IMR-90 (cell line): ENCODE results near the gene DGKB. TPM values are rescaled to one million over a fixed set of nuclear protein-coding genes. Genes with fewer than 3 reads are reported as not detected.

Experiments
- ATAC-seq: fragments of 200-7000 bp; cut with Tn5 transposase; 2 replicates; pipeline ENCODE4 v1.9.1; 2020; ENCODE audit warnings: low read depth, mild to moderate bottlenecking, moderate library complexity
- BruUV-seq: library from RNA; stranded (reverse); fragments of 400-500 nt; replicated peaks from 2 replicates; lab custom pipeline; 2021; lab: Mats Ljungman, UMichigan
- CTCF ChIA-PET: fragments of 300-600 bp; formaldehyde crosslinking; extraction: SDS; loops from one replicate; lab custom pipeline; 2021; ENCODE audit warnings: antibody characterized with exemption; lab: Yijun Ruan, JAX
- POLR2A ChIA-PET: fragments of 300-600 bp; sonication (Branson Sonifier 250); formaldehyde crosslinking; loops from one replicate; lab custom pipeline; 2022; ENCODE audit warnings: antibody characterized with exemption; ENCODE audit not compliant: unreplicated experiment; lab: Charles Lee
- DNase-seq: peaks from one replicate; pipeline ENCODE4 v3.0.0; 2013
- H2AFZ ChIP-seq: replicated peaks from 2 replicates; pipeline ENCODE3; 2013; ENCODE audit warnings: low read length, mild to moderate bottlenecking; ENCODE audit not compliant: poor library complexity
- H2AK5ac ChIP-seq: 2 replicates; pipeline ENCODE4 v1.6.1; 2013; ENCODE audit warnings: low read depth, low read length, inconsistent platforms
- H2AK9ac ChIP-seq: replicated peaks from 2 replicates; pipeline ENCODE3; 2013; ENCODE audit warnings: mild to moderate bottlenecking, low read depth, low read length, moderate library complexity; ENCODE audit not compliant: poor library complexity
- H2BK120ac ChIP-seq: 2 replicates; pipeline ENCODE4 v1.6.1; 2013; ENCODE audit warnings: low read depth, low read length, inconsistent platforms
- H2BK15ac ChIP-seq: 3 replicates; pipeline ENCODE4 v1.6.1; 2013; ENCODE audit warnings: low read depth, low read length, inconsistent platforms
- H2BK20ac ChIP-seq: 2 replicates; pipeline ENCODE4 v1.6.1; 2013; ENCODE audit warnings: low read depth, mild to moderate bottlenecking, inconsistent platforms, low read length, moderate library complexity
- H2BK5ac ChIP-seq: 2 replicates; pipeline ENCODE4 v1.6.1; 2013; ENCODE audit warnings: mild to moderate bottlenecking, low read depth, low read length, inconsistent platforms; ENCODE audit not compliant: poor library complexity, severe bottlenecking
- H3K14ac ChIP-seq: replicated peaks from 2 replicates; pipeline ENCODE4 v1.6.1; 2013; ENCODE audit warnings: low read depth, low read length, inconsistent platforms
- H3K18ac ChIP-seq: 2 replicates; pipeline ENCODE4 v1.6.1; 2013; ENCODE audit warnings: low read depth, low read length, control low read depth
- H3K23ac ChIP-seq: 2 replicates; pipeline ENCODE4 v1.6.1; 2013; ENCODE audit warnings: low read depth, low read length, inconsistent platforms
- H3K27ac ChIP-seq: 2 replicates; pipeline ENCODE4 v1.5.1; 2013; ENCODE audit warnings: mild to moderate bottlenecking, control low read depth, low read length; ENCODE audit not compliant: insufficient read depth
- H3K27me3 ChIP-seq: 2 replicates; pipeline ENCODE4 v1.6.1; 2013; ENCODE audit warnings: low read length; ENCODE audit not compliant: control insufficient read depth, insufficient read depth
- H3K36me3 ChIP-seq: 2 replicates; pipeline ENCODE4 v1.6.1; 2013; ENCODE audit warnings: low read length, mixed read lengths; ENCODE audit not compliant: control insufficient read depth, insufficient read depth
- H3K4ac ChIP-seq: 2 replicates; pipeline ENCODE4 v1.6.1; 2013; ENCODE audit warnings: low read depth, low read length, inconsistent platforms
- H3K4me1 ChIP-seq: 2 replicates; pipeline ENCODE4 v1.6.1; 2013; ENCODE audit warnings: low read length, mixed read lengths; ENCODE audit not compliant: control insufficient read depth, insufficient read depth
- H3K4me2 ChIP-seq: 2 replicates; pipeline ENCODE4 v1.6.1; 2013; ENCODE audit warnings: low read depth, mild to moderate bottlenecking, control low read depth, low read length, moderate library complexity
- H3K4me3 ChIP-seq: 2 replicates; pipeline ENCODE4 v1.5.1; 2013; ENCODE audit warnings: low read depth, mild to moderate bottlenecking, control low read depth, low read length, moderate library complexity; ENCODE audit not compliant: insufficient read depth
- H3K56ac ChIP-seq: 2 replicates; pipeline ENCODE4 v1.6.1; 2013; ENCODE audit warnings: low read length, inconsistent platforms; ENCODE audit not compliant: insufficient read depth; ENCODE audit errors: extremely low read depth
- H3K79me1 ChIP-seq, 2 experiments: 2 replicates each; pipeline ENCODE4 v1.6.1; 2013; ENCODE audit warnings: low read length in 2 of 2, inconsistent platforms in 1 of 2, low read depth in 1 of 2
- H3K9ac ChIP-seq: 2 replicates; pipeline ENCODE4 v1.6.1; 2013; ENCODE audit warnings: low read depth, low read length, control low read depth
- H3K9me1 ChIP-seq: 2 replicates; pipeline ENCODE4 v1.6.1; 2013; ENCODE audit warnings: low read length, inconsistent platforms; ENCODE audit not compliant: insufficient read depth
- H3K9me3 ChIP-seq: 2 replicates; pipeline ENCODE4 v1.6.1; 2013; ENCODE audit warnings: low read length; ENCODE audit not compliant: control insufficient read depth, insufficient read depth
- H4K20me1 ChIP-seq: 2 replicates; pipeline ENCODE4 v1.6.1; 2013; ENCODE audit warnings: low read length, inconsistent platforms; ENCODE audit not compliant: insufficient read depth
- H4K5ac ChIP-seq: 2 replicates; pipeline ENCODE4 v1.6.1; 2013; ENCODE audit warnings: mild to moderate bottlenecking, low read depth, low read length, control low read depth
- H4K8ac ChIP-seq, 2 experiments: 2 replicates each; pipeline ENCODE4 v1.6.1; 2013; ENCODE audit warnings: low read depth in 2 of 2, low read length in 2 of 2, control low read depth in 1 of 2, inconsistent platforms in 1 of 2
- H4K91ac ChIP-seq: 2 replicates; pipeline ENCODE4 v1.6.1; 2013; ENCODE audit warnings: low read depth, low read length, inconsistent platforms; ENCODE audit not compliant: insufficient read depth
- CEBPB ChIP-seq: IDR thresholded peaks from 2 replicates; pipeline ENCODE4 v1.6.1; 2012; ENCODE audit warnings: low read depth, low read length, improper control_type of control experiment
- CHD1 ChIP-seq: IDR thresholded peaks from 2 replicates; pipeline ENCODE4 v1.6.1; 2012; ENCODE audit warnings: low read depth, low read length, improper control_type of control experiment
- FOS ChIP-seq: fragments of 150-350 bp; IDR thresholded peaks from 2 replicates; pipeline ENCODE4 v1.6.1; 2016; ENCODE audit warnings: low read depth, low read length
- MAZ ChIP-seq: IDR thresholded peaks from 2 replicates; pipeline ENCODE4 v1.6.1; 2012; ENCODE audit warnings: low read depth, mild to moderate bottlenecking, low read length, improper control_type of control experiment, moderate library complexity, borderline replicate concordance
- MXI1 ChIP-seq: IDR thresholded peaks from 2 replicates; pipeline ENCODE4 v1.6.1; 2012; ENCODE audit warnings: low read depth, mild to moderate bottlenecking, low read length, moderate library complexity, borderline replicate concordance
- RAD21 ChIP-seq: IDR thresholded peaks from 2 replicates; pipeline ENCODE4 v1.6.1; 2012; ENCODE audit warnings: low read length, improper control_type of control experiment
- RFX5 ChIP-seq: IDR thresholded peaks from 2 replicates; pipeline ENCODE4 v1.8.0; 2012; ENCODE audit warnings: low read depth, mild to moderate bottlenecking, low read length, moderate library complexity
- WGBS, 2 experiments: methylation state at CpG; one replicate each; pipeline versions ENCODE4 v1.1.5 to v1.1.7; 2013; ENCODE audit warnings: missing lambda C conversion rate in 2 of 2; ENCODE audit not compliant: insufficient read length in 1 of 2; ENCODE audit errors: extremely low coverage in 2 of 2; 5-methylcytosine and 5-hydroxymethylcytosine counted together
- dilution Hi-C: fragments of 300-500 bp; cut with HindIII; formaldehyde crosslinking; loops from one replicate; pipeline ENCODE4 v1.14.3; 2018; ENCODE audit warnings: low sequenced_read_pairs; ENCODE audit not compliant: unreplicated experiment
- in situ Hi-C: fragments of 300-500 bp; cut with MboI; formaldehyde crosslinking; loops from 3 replicates; pipeline ENCODE4 v1.14.3; 2019; ENCODE audit warnings: low sequenced_read_pairs, inconsistent platforms, mixed read lengths
- intact Hi-C: fragments of 100-400 bp; cut with micrococcal nuclease; formaldehyde crosslinking; loops from 2 replicates; pipeline ENCODE4 v1.10.0; 2022
- polyA plus RNA-seq, 3 experiments: library from polyadenylated mRNA; depleted of rRNA; stranded (reverse); fragments of >200 nt; gene quantifications; 2 replicates each; pipeline ENCODE4 v1.2.3, GENCODE V29; 2012; ENCODE audit warnings: low replicate concordance in 1 of 3
- total RNA-seq: library from RNA; depleted of rRNA; stranded (reverse); fragments of >200 nt; gene quantifications from 2 replicates; pipeline ENCODE4 v1.2.3, GENCODE V29; 2012
- TF ChIP-seq, protein P1 (sequence below): fragments of 150-350 bp; IDR thresholded peaks from 2 replicates; pipeline ENCODE4 v1.6.1; 2017; ENCODE audit warnings: mild to moderate bottlenecking, antibody characterized with exemption, low read length, low read depth
- TF ChIP-seq, protein P2 (sequence below): conservative IDR thresholded peaks from 2 replicates; pipeline ENCODE4 v1.5.1; 2012; ENCODE audit warnings: mild to moderate bottlenecking, low read depth, low read length, improper control_type of control experiment

Gene DGKB
- total and polyA plus RNA-seq, 2 of the 4 experiments (the other 2 are of a cell fraction), result not detected

DNA sequence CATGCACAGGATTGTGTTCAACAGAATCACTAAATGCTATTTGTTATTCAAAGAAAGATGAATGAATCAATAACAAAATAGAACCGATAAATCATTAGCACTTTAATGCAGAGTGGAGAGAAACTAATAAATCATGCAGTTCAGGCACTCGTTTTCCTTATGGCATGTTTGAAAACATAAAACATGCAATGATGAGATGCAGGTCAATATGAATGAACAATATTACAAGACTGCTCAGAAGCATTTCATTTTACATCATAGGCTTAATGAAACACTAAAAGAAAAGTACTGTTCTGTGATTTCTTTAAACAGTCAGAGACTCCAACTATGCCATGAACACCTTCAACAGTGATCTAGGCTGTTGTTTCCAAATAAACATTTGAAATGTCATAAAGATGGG, 755.0 kb downstream of the DGKB start:
- no CpG with 5 or more reads among the region's 2 CpGs for WGBS, 2 experiments
- H3K4me2 ChIP-seq, result no peak overlapping the region
- no peak for DNase-seq
- ChIA-PET CTCF (no interaction called here), POLR2A (interaction anchor here (0.6 kb wide), 1 partner anchor 33 kb away, joined by 4 read pairs; no protein-coding TSS in a partner anchor)
- no peaks in the 10 kb centered on the region for H3K27me3 ChIP-seq
- H3K79me1 ChIP-seq, result no peaks in the 10 kb centered on the region
- dilution Hi-C loops (no loop called here), intact Hi-C loops (no loop called here), in situ Hi-C loops (no loop called here)
- no peak overlapping the region for H4K8ac ChIP-seq
- no peak overlapping the region for H3K4me3 ChIP-seq
- H3K56ac ChIP-seq, result no peak overlapping the region
- no peak for ATAC-seq
- H3K23ac ChIP-seq, result no peak overlapping the region
- no peak overlapping the region for H2AFZ ChIP-seq
- no peak overlapping the region for H4K91ac ChIP-seq
- H3K9me3 ChIP-seq, result no peaks in the 10 kb centered on the region
- H2BK5ac ChIP-seq, result no peak overlapping the region
- no peak overlapping the region for H2BK20ac ChIP-seq
- no peak overlapping the region for H2AK9ac ChIP-seq
- no peaks in the 10 kb centered on the region for H4K20me1 ChIP-seq
- no peak for TF ChIP-seq RFX5
- TF ChIP-seq, protein P1, sequence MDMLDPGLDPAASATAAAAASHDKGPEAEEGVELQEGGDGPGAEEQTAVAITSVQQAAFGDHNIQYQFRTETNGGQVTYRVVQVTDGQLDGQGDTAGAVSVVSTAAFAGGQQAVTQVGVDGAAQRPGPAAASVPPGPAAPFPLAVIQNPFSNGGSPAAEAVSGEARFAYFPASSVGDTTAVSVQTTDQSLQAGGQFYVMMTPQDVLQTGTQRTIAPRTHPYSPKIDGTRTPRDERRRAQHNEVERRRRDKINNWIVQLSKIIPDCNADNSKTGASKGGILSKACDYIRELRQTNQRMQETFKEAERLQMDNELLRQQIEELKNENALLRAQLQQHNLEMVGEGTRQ, result no peak
- no peak for TF ChIP-seq FOS
- TF ChIP-seq MXI1, result no peak
- no peak for TF ChIP-seq CEBPB
- no peak for TF ChIP-seq CHD1
- TF ChIP-seq MAZ, result no peak
- TF ChIP-seq, protein P2, sequence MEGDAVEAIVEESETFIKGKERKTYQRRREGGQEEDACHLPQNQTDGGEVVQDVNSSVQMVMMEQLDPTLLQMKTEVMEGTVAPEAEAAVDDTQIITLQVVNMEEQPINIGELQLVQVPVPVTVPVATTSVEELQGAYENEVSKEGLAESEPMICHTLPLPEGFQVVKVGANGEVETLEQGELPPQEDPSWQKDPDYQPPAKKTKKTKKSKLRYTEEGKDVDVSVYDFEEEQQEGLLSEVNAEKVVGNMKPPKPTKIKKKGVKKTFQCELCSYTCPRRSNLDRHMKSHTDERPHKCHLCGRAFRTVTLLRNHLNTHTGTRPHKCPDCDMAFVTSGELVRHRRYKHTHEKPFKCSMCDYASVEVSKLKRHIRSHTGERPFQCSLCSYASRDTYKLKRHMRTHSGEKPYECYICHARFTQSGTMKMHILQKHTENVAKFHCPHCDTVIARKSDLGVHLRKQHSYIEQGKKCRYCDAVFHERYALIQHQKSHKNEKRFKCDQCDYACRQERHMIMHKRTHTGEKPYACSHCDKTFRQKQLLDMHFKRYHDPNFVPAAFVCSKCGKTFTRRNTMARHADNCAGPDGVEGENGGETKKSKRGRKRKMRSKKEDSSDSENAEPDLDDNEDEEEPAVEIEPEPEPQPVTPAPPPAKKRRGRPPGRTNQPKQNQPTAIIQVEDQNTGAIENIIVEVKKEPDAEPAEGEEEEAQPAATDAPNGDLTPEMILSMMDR, result no peak
- TF ChIP-seq RAD21, result no peak
- no peaks in the 10 kb centered on the region for H3K4me1 ChIP-seq
- no peaks in the 10 kb centered on the region for H3K9me1 ChIP-seq
- H3K18ac ChIP-seq, result no peak overlapping the region
- no peak overlapping the region for H3K14ac ChIP-seq
- no TSS peak for BruUV-seq
- H3K9ac ChIP-seq, result no peak overlapping the region
- no peak overlapping the region for H3K4ac ChIP-seq
- no peaks in the 10 kb centered on the region for H3K36me3 ChIP-seq
- no peak overlapping the region for H4K5ac ChIP-seq
- H3K27ac ChIP-seq, result no peak overlapping the region
- H2BK120ac ChIP-seq, result no peak overlapping the region
- H2BK15ac ChIP-seq, result no peak overlapping the region
- H2AK5ac ChIP-seq, result no peak overlapping the region
